Gastroesophageal sphincter (tissue), 4 donors: Measurements from ENCODE around the gene ATP5MG. TPM values are rescaled to one million over a fixed set of nuclear protein-coding genes. Genes with fewer than 3 reads are reported as not detected.
"Not testable (repeated sequence)": the region's sequence is repeated elsewhere in the genome, so short reads cannot be mapped to it uniquely, and the experiment has no call there.

Experiments used
- ATAC-seq: fragments of 150-250 bp; one replicate; pipeline ENCODE4 v1.9.1; 2016; ENCODE audit warnings: mild to moderate bottlenecking, moderate library complexity
- H3K27ac ChIP-seq, 4 donors: fragments of 200-600 bp; sonication (generic) in 3 of 4; 1 replicate in 3 of 4; 2 replicates in 1 of 4; pipeline ENCODE4 v1.5.1; 2016 to 2019
- H3K27me3 ChIP-seq: fragments of 200-600 bp; sonication (generic); one replicate; pipeline ENCODE4 v1.5.1; 2019
- H3K36me3 ChIP-seq, 2 donors: fragments of 200-600 bp; sonication (generic); one replicate each; pipeline ENCODE4 v1.5.1; 2019; ENCODE audit warnings: control low read depth in 1 of 2
- H3K4me1 ChIP-seq, 3 donors: fragments of 200-600 bp; sonication (generic); 1 replicate in 2 of 3; 2 replicates in 1 of 3; pipeline ENCODE4 v1.5.1; 2016 to 2019; ENCODE audit warnings: control low read depth in 2 of 3
- H3K4me3 ChIP-seq, 2 donors: fragments of 200-600 bp; sonication (generic); one replicate each; pipeline ENCODE4 v1.5.1; 2019; ENCODE audit warnings: mild to moderate bottlenecking in 1 of 2, moderate library complexity in 1 of 2
- H3K9me3 ChIP-seq, 3 donors: fragments of 200-600 bp; sonication (generic); one replicate each; pipeline ENCODE4 v1.5.1; 2017 to 2019; ENCODE audit warnings: control low read depth in 2 of 3
- CTCF ChIP-seq, 4 experiments: fragments of 200-600 bp in 2 of 4; fragments of 450-650 bp in 2 of 4; sonication (generic) in 1 of 4; IDR thresholded peaks; one replicate each; pipeline ENCODE4 v1.5.1; 2017 to 2019; ENCODE audit warnings: antibody characterized with exemption in 4 of 4, mild to moderate bottlenecking in 2 of 4, moderate library complexity in 2 of 4
- EP300 ChIP-seq: sonication (generic); formaldehyde crosslinking; IDR thresholded peaks from one replicate; pipeline ENCODE4 v1.6.1; 2017; ENCODE audit warnings: antibody characterized with exemption, mild to moderate bottlenecking
- POLR2A ChIP-seq, 2 donors: fragments of 450-650 bp; IDR thresholded peaks; one replicate each; pipeline ENCODE4 v1.6.1; 2017; ENCODE audit warnings: antibody characterized with exemption in 2 of 2, mild to moderate bottlenecking in 2 of 2, moderate library complexity in 1 of 2
- POLR2AphosphoS5 ChIP-seq: sonication (generic); formaldehyde crosslinking; IDR thresholded peaks from one replicate; pipeline ENCODE4 v1.6.1; 2017; ENCODE audit warnings: antibody characterized with exemption
- WGBS, 2 donors: methylation state at CpG; one replicate each; pipeline ENCODE4 v1.1.5; 2018; ENCODE audit warnings: low coverage in 1 of 2; 5-methylcytosine and 5-hydroxymethylcytosine counted together
- total RNA-seq, 4 donors: library from RNA; depleted of rRNA; stranded (reverse); fragments of >200 nt; gene quantifications; one replicate each; pipeline ENCODE4 v1.1.0, GENCODE V29; 2016

Gene ATP5MG
- total RNA-seq, 4 donors from 2014 or later: 59.8 to 79.4 (median 70.2) TPM

- TF ChIP-seq EP300: no peak
- no peak for TF ChIP-seq CTCF (IDR thresholded peaks at IDR 0.05)
- no peak for TF ChIP-seq POLR2A (IDR thresholded peaks at IDR 0.05)
- TF ChIP-seq POLR2AphosphoS5: no peak
- Histone ChIP-seq H3K9me3 (no peaks in the 10 kb centered on the region), H3K27me3 (no peaks in the 10 kb centered on the region), H3K4me1 (peaks cover 3 to 55% (median 19%) of the 10 kb centered on the region in 3 donors), H3K4me3 (peak overlapping the region; percentile 85 to 99), H3K27ac (peak overlapping the region; percentile 86 to 92 (median 88)), H3K36me3 (peaks cover 0 to 37% of the 10 kb centered on the region in 2 donors)
- WGBS, 2 donors: 1 to 2% methylated on average over 15 to 20 of the region's 22 CpGs
- no peak for ATAC-seq
Measured at GRCh38 chr11:118401880-118402590, 629 bp downstream of the ATP5MG start.

GRCh38 chr11:118402594-118402993, 1.2 kb downstream of the ATP5MG start:
- Histone ChIP-seq H3K27ac (peak overlapping the region in 3 of 4 donors; percentile 86 to 88 (median 87)), H3K4me1 (peaks cover 3 to 57% (median 19%) of the 10 kb centered on the region in 3 donors), H3K4me3 (peak overlapping the region; percentile 85 to 99), H3K36me3 (peaks cover 0 to 38% of the 10 kb centered on the region in 2 donors)
- 87% methylated on average over 3 to 4 of the region's 7 CpGs for WGBS, 2 donors
- H3K27me3 ChIP-seq, H3K9me3 ChIP-seq, ATAC-seq: not testable (repeated sequence)

GRCh38 chr11:118406599-118407166, 5.3 kb downstream of the ATP5MG start:
- Histone ChIP-seq H3K4me3 (no peak overlapping the region), H3K27me3 (no peaks in the 10 kb centered on the region), H3K27ac (no peak overlapping the region), H3K9me3 (no peaks in the 10 kb centered on the region), H3K4me1 (peaks cover 0 to 50% (median 14%) of the 10 kb centered on the region in 3 donors), H3K36me3 (peaks cover 0 to 54% of the 10 kb centered on the region in 2 donors)
- 51 to 59% methylated on average over 5 to 7 of the region's 7 CpGs for WGBS, 2 donors
- TF ChIP-seq POLR2AphosphoS5 (no peak), EP300 (no peak), CTCF (IDR thresholded peaks at IDR 0.05) (no peak), POLR2A (IDR thresholded peaks at IDR 0.05) (no peak)
- ATAC-seq: no peak

GRCh38 chr11:118410055-118410745, 8.8 kb downstream of the ATP5MG start:
- no peak for ATAC-seq
- H3K27me3 ChIP-seq: no peaks in the 10 kb centered on the region
- TF ChIP-seq EP300 (no peak), POLR2AphosphoS5 (no peak), CTCF (IDR thresholded peaks at IDR 0.05) (no peak), POLR2A (IDR thresholded peaks at IDR 0.05) (no peak)
- no peak overlapping the region for H3K4me3 ChIP-seq
- WGBS, 2 donors: 62 to 64% methylated on average over 7 of the region's 7 CpGs
- H3K27ac ChIP-seq: no peak overlapping the region
- H3K4me1 ChIP-seq: peaks cover 0 to 21% (median 0%) of the 10 kb centered on the region in 3 donors
- peaks cover 0 to 66% of the 10 kb centered on the region in 2 donors for H3K36me3 ChIP-seq
- no peaks in the 10 kb centered on the region for H3K9me3 ChIP-seq

- H3K4me3 ChIP-seq: no peak overlapping the region
- no peak for TF ChIP-seq POLR2AphosphoS5
- H3K27ac ChIP-seq: no peak overlapping the region
- WGBS, 2 donors: 85 to 90% methylated on average over 4 of the region's 4 CpGs
- peaks cover 0 to 54% of the 10 kb centered on the region in 2 donors for H3K36me3 ChIP-seq
- ATAC-seq: no peak
- no peaks in the 10 kb centered on the region for H3K9me3 ChIP-seq
- peaks cover 0 to 17% (median 0%) of the 10 kb centered on the region in 3 donors for H3K4me1 ChIP-seq
- no peaks in the 10 kb centered on the region for H3K27me3 ChIP-seq
Measured at GRCh38 chr11:118411530-118411929, 10.1 kb downstream of the ATP5MG start.
